ENCODE data around the gene PTTG1IP2.
A peak's percentile ranks its signal among the peaks of the same experiment; 100 is the strongest.
"Not testable (repeated sequence)": the region's sequence is repeated elsewhere in the genome, so short reads cannot be mapped to it uniquely, and the experiment has no call there.

PTTG1IP2 gene

DNA sequence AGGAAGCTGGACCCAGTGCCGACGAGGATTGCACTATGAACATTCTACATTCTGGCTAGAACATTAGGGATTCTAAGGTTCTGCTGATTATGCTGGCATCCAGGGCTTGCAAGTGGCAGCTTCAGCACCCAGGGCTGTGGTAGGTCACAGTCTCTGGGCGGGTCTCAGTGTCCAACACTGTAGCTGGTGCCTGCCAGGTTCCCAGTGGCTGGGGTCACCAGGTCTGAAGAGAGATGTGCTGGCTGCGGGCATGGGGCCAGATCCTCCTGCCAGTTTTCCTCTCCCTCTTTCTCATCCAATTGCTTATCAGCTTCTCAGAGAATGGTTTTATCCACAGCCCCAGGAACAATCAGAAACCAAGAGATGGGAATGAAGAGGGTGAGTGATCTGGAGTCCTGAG is at the start of gene PTTG1IP2:
TSS of gene PTTG1IP2 (plus strand) at position 86 of the 400 bp plus-strand sequence. CDS start at position 234, 148 bp downstream.
- no peak for DNase-seq (ENCODE audit: low read depth)

DNA sequence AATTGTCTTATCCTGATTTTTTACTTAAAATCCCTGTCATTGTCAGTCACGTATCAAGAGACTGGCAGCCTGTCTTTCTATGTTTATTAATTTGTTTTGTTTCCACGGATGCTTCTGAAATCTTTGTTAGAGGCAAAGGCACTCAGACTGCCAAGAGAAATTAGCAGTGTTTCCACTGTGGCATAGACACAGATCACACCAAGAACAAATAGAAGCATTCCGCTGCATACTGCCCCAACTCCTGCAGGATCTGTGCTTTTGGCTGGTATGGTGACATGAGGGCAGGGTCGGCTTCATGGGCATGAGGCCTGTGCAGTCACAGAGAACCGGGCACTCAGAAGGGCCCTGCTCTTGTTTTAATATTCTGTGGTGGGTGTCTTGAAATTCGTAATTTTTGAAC is 47.8 kb upstream of the PTTG1IP2 start:
- no peak for DNase-seq (ENCODE audit: low read depth)

DNA sequence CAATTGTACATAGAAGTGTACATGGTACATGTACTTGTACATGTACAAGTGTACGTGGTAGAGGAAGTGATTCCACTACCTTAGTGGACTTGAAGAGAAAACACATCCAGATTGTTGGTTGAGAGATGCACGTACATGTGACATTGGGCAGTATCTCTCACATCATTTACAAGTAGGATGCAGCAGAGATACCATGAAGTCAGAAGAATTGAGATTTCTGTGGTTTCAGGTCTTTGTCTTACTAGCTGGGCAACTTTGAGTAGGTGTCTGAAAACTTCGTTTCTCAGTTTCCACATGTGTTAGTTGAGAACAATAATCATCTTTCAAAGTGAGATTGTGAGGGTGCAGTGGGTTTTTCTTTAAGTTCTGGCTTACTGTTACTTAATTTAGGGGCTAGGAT is 44.7 kb upstream of the PTTG1IP2 start:
- DNase-seq (ENCODE audit: low read depth), result no peak

DNA sequence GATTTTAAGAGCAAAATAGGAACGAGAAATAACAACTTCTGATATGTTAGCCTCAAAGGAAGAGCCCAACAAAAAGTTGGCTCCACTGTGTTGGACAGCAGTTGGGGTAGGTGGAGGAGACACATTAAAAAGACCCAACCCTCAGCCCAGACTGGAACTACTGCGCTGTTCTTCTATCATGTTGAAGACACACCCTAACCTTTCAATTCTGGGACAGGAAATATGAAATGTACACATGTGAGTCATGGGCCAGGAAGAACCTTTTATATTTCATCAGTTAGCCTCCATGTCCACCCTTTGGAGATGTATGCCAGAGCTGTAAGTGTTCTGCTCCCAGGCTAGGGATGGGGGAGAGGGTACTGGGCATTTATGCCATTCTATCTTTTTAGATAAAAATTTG is 44.1 kb upstream of the PTTG1IP2 start:
- no peak for DNase-seq (ENCODE audit: low read depth)

DNA sequence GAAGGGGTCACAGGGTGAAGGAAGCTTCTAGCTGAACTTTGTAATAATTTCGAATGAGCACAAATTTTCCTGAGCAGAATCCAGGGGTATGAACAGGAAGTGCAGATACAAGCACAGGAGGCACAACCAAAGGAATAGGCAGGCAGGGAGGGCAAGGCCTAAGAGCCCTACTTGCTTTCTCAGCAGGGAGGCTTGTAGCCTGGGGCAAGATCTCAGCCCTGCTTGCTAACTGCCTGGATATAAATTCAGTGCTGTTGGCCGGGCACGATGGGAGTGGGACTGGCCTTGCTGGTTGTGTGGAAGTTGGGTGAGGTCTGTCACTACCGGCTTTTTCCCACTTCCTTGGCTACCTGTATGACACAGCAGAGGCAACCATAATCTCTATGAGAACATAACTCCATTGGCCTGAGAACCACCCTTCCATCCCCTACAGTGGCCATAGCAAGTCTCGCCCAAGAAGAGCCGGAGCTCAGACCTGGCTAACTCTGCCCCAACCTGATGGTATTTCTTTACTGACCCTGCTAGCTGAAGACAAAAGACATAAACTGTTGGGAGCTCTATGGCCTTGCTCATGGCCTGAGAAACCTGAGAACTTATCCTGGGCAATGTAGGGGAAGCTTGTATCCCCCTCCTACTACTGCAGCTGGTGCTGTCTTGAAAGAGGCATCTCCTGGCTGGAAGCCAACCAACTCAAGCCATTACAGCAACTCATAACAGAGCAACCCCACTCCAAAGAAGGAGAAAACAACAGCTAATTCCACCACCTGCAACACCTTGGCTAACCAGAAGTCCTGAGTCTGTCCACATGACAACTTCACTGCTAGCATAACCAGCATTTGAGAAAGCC is 38.6 kb upstream of the PTTG1IP2 start:
- no peak for DNase-seq (ENCODE audit: low read depth)

- no peak for DNase-seq (ENCODE audit: low read depth)
Observed at GRCh38 chr7:90432752-90433151, 36.7 kb upstream of the PTTG1IP2 start.

DNA sequence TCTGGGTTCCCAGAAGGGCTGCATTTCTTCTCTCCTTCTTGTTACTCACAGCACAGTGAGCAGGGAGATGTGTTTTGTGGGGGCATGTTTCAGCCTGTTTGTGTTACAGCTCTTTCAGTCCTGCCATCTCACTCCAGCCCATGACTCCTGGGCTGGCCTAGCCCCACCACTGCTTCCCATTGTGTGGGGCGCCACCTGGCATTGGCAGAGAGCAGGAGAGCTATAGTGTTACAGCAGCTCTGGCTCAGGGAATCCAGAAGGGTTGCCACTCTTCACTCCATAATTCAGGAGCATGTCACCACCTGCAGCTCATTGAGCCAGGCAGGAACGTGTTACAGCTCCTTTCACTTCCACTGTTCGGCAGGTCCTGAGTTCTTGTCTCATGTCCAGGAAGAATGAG is 36.2 kb upstream of the PTTG1IP2 start:
- no peak for DNase-seq (ENCODE audit: low read depth)

DNA sequence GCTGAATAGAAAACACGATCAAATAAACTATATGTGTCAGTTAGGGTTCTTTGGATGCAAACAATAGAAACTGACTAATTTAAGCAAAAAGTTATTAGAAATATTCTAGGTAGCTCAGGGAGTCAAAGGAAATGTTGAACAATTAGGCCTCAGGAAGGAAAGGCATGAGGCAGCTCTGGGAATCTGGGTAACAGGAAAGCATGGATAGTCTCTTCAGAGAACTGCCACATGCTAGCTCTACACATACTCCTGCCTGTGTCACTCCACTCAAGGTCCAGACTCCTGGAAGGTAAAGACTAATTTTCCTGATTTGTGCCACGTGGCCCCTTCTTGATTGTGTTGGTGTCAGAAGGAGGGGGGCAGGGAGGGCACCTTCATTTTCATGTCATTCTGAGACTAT is 23.8 kb upstream of the PTTG1IP2 start:
- no peak for DNase-seq (ENCODE audit: low read depth)

DNA sequence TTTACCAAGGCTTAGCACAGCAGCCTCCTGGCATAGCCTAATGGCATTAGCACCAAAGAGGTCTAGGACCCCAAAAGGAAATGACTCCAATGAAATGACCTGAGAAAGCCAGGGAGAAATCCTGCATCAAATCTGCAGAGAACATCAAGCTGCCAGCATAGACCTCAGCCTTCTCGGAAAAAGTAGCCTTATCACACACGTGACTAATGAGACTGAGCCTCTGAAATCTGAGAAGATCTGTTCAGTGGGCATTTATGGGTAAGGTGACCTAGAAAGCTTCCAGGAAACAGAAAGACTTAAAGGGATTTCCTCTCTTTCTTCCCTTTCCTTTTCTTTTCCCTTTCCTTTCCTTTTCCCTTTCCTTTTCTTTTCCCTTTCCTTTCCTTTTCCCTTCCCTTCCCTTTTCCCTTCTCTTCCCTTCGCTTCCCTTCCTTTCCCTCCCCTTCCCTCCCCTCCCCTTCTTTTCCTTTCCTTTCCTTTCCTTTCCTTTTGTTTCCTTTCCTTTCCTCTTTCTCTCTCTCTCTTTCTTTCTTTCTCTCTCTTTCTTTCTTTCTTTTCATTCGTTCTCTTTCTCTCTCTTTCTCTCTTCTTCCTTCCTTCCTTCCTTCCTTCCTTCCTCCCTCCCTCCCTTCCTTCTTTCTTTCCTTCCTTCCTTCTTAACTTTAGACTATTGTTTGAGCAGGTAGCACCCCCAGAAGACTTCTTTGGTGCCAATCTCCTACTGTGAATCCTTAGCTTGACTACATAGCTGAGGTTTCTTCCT is 23.1 kb upstream of the PTTG1IP2 start:
- no peak for DNase-seq (ENCODE audit: low read depth)

- DNase-seq (ENCODE audit: low read depth), result no peak
Observed at GRCh38 chr7:90453259-90453891, 16.1 kb upstream of the PTTG1IP2 start.

DNA sequence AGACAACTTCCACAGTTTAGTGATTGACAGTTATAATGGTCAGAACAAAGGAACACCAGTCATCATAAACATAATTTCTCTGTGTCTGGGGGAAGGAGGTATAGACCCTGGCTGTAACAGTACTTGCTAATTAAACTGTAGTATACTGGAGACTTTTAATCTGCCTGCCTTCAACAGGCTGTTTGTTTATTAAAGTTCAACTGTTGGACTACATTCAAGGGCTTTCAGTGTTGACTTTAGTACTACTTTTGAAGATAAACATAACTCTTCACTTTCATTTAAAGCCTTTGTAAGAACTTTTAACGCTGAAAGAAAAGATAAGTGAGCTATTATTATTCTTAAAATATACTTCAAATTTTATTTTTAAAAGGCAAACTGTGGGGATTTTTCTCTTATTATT is 15.5 kb upstream of the PTTG1IP2 start:
- no peak for DNase-seq (ENCODE audit: low read depth)

DNA sequence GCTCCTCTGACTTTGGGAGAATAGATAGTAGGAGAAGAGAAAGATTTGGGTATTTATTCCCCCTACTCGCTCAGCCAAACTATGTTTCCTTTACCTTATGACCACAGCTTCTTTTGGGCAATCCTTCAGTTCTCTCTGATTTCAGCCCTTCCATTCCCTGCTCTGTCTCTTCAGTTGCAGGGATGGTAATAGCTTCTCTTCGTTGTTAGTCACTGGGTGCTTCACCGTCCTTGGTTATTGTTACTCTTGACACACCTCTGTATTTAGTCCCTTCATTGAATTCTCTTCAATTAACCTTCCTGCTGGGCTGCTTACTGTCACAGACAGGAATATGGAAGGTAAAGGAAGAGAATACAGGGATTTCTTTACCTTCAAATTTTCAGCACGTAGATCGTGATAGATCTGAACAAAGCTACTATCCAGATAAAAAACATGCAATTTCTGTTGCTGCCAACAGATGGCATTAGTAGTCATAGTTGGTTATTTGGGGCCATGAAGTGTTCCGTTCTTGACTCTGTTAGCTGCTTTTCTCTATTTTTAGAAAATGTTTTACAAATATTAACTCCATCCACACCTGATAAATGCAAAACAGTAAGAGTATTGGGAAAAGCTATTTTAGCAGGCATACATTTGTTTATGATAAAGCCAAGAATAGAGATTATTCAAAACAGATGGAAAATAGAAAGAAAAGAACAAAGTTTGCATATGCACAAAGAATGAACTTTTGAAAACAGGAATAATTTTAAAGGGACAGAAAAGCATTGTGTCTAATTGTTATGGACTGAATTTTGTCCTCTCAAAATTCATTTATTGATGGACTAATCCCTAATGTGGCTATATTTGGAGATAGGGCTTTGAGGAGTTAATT is 14.0 kb upstream of the PTTG1IP2 start:
- DNase-seq (ENCODE audit: low read depth), result no peak

GRCh38 chr7:90458104-90458503 is 11.3 kb upstream of the PTTG1IP2 start:
- DNase-seq (ENCODE audit: low read depth), result no peak

DNA sequence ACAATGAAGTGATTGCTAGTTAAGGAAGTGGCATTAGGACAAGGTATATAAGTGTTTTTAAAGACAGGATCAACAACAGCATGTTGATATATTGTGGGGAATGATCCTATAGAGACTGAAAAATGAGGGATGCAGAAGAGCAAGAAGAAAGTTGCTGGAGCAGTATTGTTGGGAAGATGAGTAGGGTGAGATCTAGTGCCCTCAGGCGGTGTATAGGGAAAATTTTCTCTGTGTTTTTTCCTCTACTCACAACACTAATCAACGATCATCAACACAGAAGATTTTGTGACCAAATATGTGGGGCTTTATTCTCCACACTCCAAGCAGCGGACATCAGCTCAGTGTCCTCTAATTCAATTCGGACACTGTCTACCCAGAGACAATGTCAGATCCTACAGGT is 9.6 kb upstream of the PTTG1IP2 start:
- no peak for DNase-seq (ENCODE audit: low read depth)

DNA sequence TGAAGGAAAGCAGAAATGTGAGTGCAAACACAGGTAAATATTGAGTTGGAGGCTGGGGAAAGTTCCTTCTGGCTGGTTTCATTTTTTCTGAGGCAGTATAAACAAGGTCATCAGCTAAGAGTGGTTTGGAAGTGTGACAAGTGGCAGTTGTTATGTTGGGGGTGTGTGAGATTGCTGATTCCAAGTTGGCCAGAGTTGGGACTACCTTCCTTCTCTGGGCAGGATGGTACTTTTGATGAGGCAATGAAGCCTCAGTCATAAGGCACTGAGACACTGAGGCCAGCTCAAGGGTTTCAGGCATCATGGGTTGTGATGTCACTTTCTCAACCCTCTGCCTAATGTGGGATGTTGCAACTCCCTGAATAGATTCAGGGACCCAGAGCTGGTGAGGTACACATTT is 8.2 kb upstream of the PTTG1IP2 start:
- DNase-seq (ENCODE audit: low read depth), result no peak

DNA sequence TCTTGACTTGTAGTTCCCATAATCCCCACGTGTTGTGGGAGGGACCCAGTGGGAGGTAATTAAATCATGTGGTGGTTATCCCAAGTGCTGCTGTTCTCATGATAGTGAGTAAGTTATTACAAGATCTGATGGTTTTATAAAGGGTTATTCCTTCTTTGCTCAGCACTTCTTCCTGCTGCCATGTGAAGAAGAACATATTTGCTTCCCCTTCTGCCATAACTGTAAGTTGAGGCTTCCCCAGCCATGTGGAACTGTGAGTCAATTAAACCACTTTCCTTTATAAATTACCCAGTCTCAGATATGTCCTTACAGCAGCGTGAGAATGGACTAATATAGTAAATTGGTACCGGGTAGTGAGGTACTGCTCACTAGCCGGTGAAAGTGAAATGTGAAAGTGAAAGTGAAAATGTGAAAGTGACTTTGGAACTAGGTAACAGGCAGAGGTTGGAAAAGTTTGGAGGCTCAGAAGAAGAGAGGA is 6.2 kb upstream of the PTTG1IP2 start:
- DNase-seq (ENCODE audit: low read depth), result not testable (repeated sequence)

GRCh38 chr7:90465816-90466215 is 3.6 kb upstream of the PTTG1IP2 start:
- no peak for DNase-seq (ENCODE audit: low read depth)

- DNase-seq (ENCODE audit: low read depth), result no peak
Observed at GRCh38 chr7:90472805-90473540, 3.5 kb downstream of the PTTG1IP2 start.

DNA sequence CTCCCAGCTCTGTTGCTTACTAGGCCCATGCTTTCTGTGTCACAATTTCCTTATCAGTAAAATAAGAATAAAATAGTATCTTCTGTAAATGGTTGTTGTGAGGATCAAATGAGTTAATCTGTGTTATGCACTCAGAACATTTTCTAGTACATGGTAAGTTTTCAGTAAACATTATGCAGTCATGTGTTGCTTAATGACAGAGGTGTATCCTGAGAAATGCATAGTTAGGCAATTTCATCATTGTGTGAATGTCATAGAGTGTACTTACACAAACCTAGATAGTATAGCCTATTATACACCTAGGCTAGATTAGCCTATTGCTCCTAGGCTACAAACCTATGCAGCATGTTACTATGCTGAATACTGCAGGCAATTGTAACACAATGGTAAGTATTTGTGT is 4.4 kb downstream of the PTTG1IP2 start:
- DNase-seq (ENCODE audit: low read depth), result no peak

DNA sequence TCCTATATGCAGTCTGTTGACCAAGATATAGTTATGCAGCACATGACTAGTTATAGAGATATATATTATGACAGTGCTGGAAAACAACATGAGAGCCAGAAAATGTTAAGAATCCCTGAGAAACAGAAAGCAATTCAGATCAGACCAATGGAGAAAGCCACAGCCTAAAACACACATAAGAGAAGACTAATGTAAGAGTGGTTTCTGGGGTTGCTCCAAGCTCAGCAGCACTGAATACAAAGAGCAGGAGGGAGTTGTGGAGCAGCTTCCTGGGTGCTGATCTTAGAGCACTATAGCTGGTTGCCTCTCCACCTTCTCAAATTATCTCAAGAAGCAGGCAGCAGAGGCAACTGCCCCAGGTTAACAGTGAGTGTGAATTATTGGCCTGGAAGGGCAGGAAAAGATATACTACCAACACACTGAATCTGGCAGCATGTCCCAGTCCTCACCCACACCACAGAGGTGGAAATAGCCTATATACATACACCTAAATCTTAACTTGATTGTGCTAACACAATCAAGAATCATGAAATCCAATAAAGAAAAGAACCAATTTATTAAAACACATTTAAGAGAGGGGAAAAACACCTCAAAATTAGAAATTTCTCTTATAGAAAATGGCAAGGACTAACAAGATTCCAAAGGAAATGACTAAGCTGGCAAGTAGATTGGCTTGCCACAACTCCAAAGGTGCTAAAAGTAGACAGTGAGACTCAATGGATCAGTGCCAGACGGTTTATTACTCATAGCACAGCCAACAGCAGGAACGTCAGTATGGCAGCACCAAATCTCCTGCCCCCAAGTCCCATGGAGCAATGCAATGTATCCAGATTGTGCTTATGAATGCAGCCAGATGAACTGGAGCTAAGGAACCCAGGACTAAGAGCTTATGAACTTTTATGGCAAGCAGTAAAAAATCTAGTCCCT is 5.1 kb downstream of the PTTG1IP2 start:
- peak; percentile 76 for DNase-seq (ENCODE audit: low read depth)
